A673 (cell line): ENCODE measurements around the gene CHAT.
"Not testable (repeated sequence)": the region's sequence is repeated elsewhere in the genome, so short reads cannot be mapped to it uniquely, and the experiment has no call there.

Experiments
- EZH2 ChIP-seq: fragments of 200-600 bp; sonication (generic); IDR thresholded peaks from 2 replicates; pipeline ENCODE4 v1.6.1; 2017; ENCODE audit warnings: borderline replicate concordance, low read depth, mild to moderate bottlenecking, mixed read lengths, antibody characterized with exemption, low read length; ENCODE audit not compliant: poor library complexity, severe bottlenecking
- TF ChIP-seq, protein P1 (sequence below): fragments of 300-800, 200-600 bp; sonication (generic); conservative IDR thresholded peaks from 2 replicates; pipeline ENCODE4 v1.5.1; 2017; ENCODE audit warnings: low read depth, mild to moderate bottlenecking, antibody characterized with exemption, low read length, moderate library complexity, mixed read lengths

DNA sequence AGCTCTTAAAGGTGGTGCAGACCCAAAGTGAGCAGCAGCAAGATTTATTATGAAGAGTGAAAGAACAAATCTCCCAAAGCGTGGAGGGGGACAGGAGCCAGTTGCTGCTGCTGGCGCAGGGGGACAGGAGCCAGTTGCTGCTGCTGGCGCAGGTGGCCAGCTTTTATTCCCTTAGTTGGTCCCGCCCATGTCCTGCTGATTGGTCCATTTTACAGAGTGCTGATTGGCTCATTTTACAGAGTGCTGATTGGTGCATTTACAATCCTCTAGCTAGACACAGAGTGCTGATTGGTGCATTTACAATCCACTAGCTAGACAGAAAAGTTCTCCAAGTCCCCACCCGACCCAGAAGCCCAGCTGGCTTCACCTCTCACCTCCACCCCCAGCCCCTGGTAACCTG is 68.6 kb downstream of the CHAT start:
- TF ChIP-seq EZH2: not testable (repeated sequence)
- TF ChIP-seq, protein P1, sequence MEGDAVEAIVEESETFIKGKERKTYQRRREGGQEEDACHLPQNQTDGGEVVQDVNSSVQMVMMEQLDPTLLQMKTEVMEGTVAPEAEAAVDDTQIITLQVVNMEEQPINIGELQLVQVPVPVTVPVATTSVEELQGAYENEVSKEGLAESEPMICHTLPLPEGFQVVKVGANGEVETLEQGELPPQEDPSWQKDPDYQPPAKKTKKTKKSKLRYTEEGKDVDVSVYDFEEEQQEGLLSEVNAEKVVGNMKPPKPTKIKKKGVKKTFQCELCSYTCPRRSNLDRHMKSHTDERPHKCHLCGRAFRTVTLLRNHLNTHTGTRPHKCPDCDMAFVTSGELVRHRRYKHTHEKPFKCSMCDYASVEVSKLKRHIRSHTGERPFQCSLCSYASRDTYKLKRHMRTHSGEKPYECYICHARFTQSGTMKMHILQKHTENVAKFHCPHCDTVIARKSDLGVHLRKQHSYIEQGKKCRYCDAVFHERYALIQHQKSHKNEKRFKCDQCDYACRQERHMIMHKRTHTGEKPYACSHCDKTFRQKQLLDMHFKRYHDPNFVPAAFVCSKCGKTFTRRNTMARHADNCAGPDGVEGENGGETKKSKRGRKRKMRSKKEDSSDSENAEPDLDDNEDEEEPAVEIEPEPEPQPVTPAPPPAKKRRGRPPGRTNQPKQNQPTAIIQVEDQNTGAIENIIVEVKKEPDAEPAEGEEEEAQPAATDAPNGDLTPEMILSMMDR: not testable (repeated sequence)
